Stomach smooth muscle (tissue), 2 donors: ENCODE measurements around the gene HS3ST1.
A peak's percentile ranks its signal among the peaks of the same experiment; 100 is the strongest.
"Not testable (repeated sequence)": the region's sequence is repeated elsewhere in the genome, so short reads cannot be mapped to it uniquely, and the experiment has no call there.

Source experiments
- H3K27ac ChIP-seq: one replicate; pipeline ENCODE4 v1.7.0; 2013; ENCODE audit warnings: mild to moderate bottlenecking, low read length, inconsistent platforms
- H3K27me3 ChIP-seq, 2 donors: one replicate each; pipeline ENCODE4 v1.7.0; 2013; ENCODE audit warnings: low read length in 2 of 2; ENCODE audit not compliant: insufficient read depth in 2 of 2, control insufficient read depth in 1 of 2
- H3K36me3 ChIP-seq, 2 donors: one replicate each; pipeline ENCODE4 v1.7.0; 2013; ENCODE audit warnings: low read length in 2 of 2; ENCODE audit not compliant: control insufficient read depth in 2 of 2, insufficient read depth in 2 of 2
- H3K4me1 ChIP-seq: one replicate; pipeline ENCODE4 v1.7.0; 2013; ENCODE audit warnings: low read length; ENCODE audit not compliant: control insufficient read depth, insufficient read depth
- H3K4me3 ChIP-seq, 2 donors: one replicate each; pipeline ENCODE4 v1.7.0; 2013; ENCODE audit warnings: low read length in 2 of 2
- H3K9ac ChIP-seq, 2 donors: one replicate each; pipeline ENCODE4 v1.7.0; 2013; ENCODE audit warnings: low read length in 2 of 2, mild to moderate bottlenecking in 1 of 2
- H3K9me3 ChIP-seq, 2 donors: one replicate each; pipeline ENCODE4 v1.7.0; 2013; ENCODE audit warnings: low read length in 2 of 2; ENCODE audit not compliant: control insufficient read depth in 2 of 2
- donor health status: healthy.
- donor health status: Pancreatic carcinoma.

The HS3ST1 gene

DNA sequence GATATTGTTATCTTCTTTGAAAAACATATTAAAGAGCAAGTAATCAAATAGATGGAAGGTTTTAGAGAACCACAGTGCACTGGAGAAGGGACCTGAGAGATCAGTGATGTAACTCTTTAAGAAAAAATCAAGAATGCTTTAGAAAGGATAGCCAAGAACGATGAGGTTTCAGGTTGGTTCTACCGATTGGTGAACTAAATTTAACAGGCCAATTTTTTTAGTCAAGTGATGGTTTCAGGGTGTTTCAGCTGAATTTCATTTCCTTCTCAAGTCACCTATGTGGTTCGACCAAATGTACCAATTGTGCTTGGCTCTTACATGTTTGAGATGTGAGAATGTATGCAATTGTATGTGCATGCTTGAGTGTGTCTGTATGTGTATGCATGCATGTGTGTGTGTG is 26.5 kb downstream of the HS3ST1 start:
- Histone ChIP-seq H3K27ac (no peak overlapping the region), H3K36me3 (peaks cover 0 to 5% of the 10 kb centered on the region in 2 donors), H3K27me3 (no peaks in the 10 kb centered on the region), H3K9ac (no peak overlapping the region), H3K9me3 (peaks cover 0 to 2% of the 10 kb centered on the region in 2 donors), H3K4me1 (no peaks in the 10 kb centered on the region), H3K4me3 (no peak overlapping the region)

DNA sequence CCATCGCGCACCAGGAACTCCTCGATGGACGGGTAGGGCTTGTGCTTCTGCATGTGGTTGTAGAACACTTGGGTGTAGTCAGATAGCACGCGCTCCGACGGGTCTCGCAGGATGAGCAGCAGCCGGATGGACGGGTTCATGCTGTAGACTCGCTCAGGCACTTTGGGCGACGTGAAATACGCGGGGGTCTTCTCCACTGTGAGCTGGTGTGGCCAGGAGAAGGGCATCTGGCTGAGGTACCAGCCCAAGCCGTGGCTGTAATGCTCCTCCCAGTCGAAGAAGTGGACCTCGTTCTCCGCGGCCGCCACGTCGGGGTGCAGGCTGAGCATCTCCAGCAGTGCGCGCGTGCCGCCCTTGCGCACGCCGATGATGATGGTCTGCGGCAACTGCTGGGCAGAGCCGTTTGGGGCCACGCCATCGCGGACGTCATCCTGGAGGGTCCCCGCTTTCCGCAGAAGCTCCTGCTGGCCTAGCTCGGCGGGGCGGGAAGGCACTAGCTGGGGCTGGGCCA is 29.2 kb downstream of the HS3ST1 start:
- Histone ChIP-seq H3K4me3 (no peak overlapping the region), H3K27me3 (no peaks in the 10 kb centered on the region), H3K9me3 (peaks cover 0 to 2% of the 10 kb centered on the region in 2 donors), H3K27ac (no peak overlapping the region), H3K36me3 (peaks cover 0 to 5% of the 10 kb centered on the region in 2 donors), H3K4me1 (no peaks in the 10 kb centered on the region), H3K9ac (no peak overlapping the region)

DNA sequence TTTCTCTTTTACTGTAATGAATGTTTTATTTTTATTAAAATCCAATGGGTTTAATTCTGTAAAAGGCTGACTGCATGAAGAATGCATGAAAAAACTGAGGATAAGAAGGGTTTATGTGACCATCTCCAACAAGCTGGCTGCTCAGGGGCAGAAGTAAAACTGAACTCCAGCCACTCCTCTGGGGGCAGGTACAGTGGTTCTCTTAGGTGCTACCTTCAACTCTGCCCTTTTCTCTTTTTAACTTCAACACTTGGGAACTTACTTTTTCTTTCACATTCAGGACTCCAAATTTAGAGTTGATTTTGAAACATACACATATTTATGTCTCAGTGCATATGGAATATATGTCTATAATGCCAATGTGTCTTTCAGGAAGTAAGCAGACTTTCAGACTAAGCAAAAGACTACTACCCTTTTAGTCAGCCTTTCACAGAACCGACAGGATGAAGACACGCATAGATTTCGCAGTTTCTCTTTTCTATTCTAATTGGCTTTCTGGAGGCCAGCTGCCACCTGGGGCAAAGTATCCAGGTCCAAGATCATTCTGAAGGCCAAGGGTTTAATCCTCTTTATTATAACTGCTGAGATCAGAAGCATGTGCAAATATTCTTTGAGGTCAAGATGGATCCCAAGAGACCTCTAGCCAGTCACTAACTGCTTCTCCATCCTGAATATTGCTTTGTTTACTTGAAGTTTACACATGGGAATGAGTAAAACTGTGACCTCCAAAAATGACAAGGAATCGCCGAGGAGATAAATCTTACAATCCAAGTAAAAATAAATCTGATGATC is 30.7 kb downstream of the HS3ST1 start:
- peaks cover 0 to 5% of the 10 kb centered on the region in 2 donors for H3K36me3 ChIP-seq
- H3K27ac ChIP-seq: no peak overlapping the region
- H3K9me3 ChIP-seq: peaks cover 0 to 2% of the 10 kb centered on the region in 2 donors
- no peak overlapping the region for H3K4me3 ChIP-seq
- H3K4me1 ChIP-seq: no peaks in the 10 kb centered on the region
- H3K9ac ChIP-seq: no peak overlapping the region
- H3K27me3 ChIP-seq: no peaks in the 10 kb centered on the region

DNA sequence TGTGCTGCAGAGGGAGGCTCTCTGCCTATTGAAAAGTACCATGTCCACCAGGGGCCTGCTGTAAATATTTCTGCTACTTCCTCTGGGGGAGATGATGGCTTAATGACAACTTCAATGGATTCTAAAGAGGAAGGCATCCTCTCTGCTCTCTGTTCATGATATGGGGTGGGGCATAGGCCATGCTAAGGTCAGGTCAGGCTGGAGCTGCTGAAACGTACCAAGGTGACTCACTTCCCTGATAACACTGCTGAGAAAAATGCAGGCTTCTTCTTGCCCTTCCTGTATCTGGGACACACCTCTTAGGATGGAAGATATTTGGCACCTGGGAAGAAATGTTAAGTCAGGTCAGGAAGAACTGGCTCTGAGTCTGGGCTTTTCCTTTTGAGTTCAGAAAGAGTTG is 31.5 kb downstream of the HS3ST1 start:
- peaks cover 0 to 5% of the 10 kb centered on the region in 2 donors for H3K36me3 ChIP-seq
- no peak overlapping the region for H3K27ac ChIP-seq
- no peaks in the 10 kb centered on the region for H3K27me3 ChIP-seq
- no peak overlapping the region for H3K4me3 ChIP-seq
- H3K9me3 ChIP-seq: peaks cover 0 to 2% of the 10 kb centered on the region in 2 donors
- no peaks in the 10 kb centered on the region for H3K4me1 ChIP-seq
- no peak overlapping the region for H3K9ac ChIP-seq

DNA sequence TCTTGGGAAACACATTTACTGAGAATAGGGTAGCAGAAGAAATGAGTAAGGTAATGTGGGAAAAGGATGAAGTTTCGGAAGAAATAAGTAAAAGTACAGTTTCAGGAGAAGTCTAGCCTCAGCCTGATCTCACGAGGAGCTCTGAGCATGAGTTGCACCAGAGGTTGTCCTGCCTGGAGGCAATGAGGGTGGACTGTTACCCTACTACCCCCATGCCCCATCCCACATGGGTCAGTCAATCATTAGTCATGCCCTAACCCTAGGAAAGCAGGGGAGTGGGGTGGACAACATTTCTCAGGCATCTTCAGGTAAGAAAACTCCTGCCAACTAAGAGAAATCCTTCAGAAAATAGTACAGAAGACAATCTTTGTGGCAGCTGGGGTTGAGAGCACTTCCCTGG is 35.1 kb downstream of the HS3ST1 start:
- no peak overlapping the region for H3K4me3 ChIP-seq
- no peaks in the 10 kb centered on the region for H3K4me1 ChIP-seq
- peaks cover 0 to 2% of the 10 kb centered on the region in 2 donors for H3K9me3 ChIP-seq
- H3K27ac ChIP-seq: no peak overlapping the region
- no peak overlapping the region for H3K9ac ChIP-seq
- no peaks in the 10 kb centered on the region for H3K36me3 ChIP-seq
- no peaks in the 10 kb centered on the region for H3K27me3 ChIP-seq

DNA sequence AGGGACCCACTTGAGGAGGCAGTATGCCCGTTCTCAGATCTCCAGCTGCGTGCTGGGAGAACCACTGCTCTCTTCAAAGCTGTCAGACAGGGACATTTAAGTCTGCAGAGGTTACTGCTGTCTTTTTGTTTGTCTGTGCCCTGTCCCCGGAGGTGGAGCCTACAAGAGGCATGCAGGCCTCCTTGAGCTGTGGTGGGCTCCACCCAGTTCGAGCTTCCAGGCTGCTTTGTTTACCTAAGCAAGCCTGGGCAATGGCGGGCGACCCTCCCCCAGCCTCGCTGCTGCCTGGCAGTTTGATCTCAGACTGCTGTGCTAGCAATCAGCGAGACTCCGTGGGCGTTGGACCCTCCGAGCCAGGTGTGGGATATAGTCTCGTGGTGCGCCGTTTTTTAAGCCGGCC is 44.6 kb downstream of the HS3ST1 start:
- not testable (repeated sequence) for H3K4me3 ChIP-seq, H3K36me3 ChIP-seq, H3K27me3 ChIP-seq, H3K4me1 ChIP-seq, H3K9me3 ChIP-seq, H3K9ac ChIP-seq, H3K27ac ChIP-seq

DNA sequence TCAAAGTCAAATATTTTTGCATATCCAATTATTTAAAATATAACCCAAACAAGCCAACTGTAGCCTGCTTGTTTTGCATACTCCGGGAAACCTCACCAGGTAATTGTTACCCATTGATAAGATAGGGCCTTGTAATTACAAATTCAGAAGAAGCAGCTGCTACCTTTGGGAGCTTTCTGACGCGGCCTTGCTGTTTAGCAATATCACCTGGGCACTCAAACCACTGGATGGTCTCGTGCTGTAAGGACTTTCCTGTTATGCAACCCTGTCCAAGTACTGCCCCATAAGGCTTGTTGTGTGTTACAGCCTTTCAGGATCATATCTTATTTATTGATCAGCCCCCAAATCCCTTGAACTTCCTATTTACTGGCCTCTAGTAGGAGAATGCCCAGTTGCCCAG is 52.1 kb downstream of the HS3ST1 start:
- Histone ChIP-seq H3K4me1 (no peaks in the 10 kb centered on the region), H3K27me3 (no peaks in the 10 kb centered on the region), H3K4me3 (no peak overlapping the region), H3K9ac (no peak overlapping the region), H3K36me3 (no peaks in the 10 kb centered on the region), H3K27ac (no peak overlapping the region), H3K9me3 (no peaks in the 10 kb centered on the region)

DNA sequence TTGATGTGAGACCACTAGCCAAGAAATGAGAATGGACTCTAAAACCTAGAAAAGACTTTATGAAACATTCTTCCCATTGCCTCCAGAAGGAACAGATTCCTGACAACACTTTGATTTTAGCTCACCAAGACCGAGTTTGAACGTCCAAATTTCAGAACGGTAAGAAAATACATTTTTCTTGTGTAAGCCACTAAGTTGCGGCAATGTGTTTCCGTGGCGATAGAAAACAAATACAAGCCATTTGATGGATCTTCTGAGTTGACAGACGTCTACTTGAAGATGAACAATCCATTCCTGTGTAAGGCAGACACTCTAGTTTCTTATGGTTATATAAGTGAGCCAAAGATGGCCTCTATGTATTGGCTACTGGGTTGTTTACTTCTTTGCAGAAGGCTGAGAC is 52.5 kb downstream of the HS3ST1 start:
- Histone ChIP-seq H3K27me3 (no peaks in the 10 kb centered on the region), H3K9me3 (no peaks in the 10 kb centered on the region), H3K27ac (no peak overlapping the region), H3K36me3 (no peaks in the 10 kb centered on the region), H3K4me3 (no peak overlapping the region), H3K9ac (no peak overlapping the region), H3K4me1 (no peaks in the 10 kb centered on the region)

DNA sequence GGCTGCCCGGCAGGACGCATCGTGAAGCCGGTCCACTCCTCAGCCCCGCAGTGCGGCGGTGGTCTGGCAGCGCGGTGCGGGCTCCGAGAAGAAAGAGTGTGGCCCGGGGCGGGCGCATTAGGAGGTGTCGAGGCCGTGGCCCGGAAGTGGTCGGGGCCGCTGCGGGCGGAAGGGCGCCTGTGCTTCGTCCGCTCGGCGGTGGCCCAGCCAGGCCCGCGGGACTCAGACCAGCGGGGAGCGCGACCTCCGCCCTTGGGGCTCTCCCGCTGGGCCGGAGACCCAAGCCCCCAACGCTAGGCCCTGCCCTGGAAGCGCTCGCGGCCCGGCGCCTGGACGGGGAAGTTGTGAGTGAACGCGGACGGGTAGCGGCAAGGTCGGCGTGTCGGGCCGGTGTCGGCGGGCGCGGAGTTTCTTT is 60.0 kb downstream of the HS3ST1 start:
- Histone ChIP-seq H3K27ac (no peak overlapping the region), H3K9me3 (no peaks in the 10 kb centered on the region), H3K27me3 (no peaks in the 10 kb centered on the region), H3K36me3 (no peaks in the 10 kb centered on the region), H3K4me1 (peaks cover 5% of the 10 kb centered on the region), H3K9ac (no peak overlapping the region), H3K4me3 (no peak overlapping the region)

DNA sequence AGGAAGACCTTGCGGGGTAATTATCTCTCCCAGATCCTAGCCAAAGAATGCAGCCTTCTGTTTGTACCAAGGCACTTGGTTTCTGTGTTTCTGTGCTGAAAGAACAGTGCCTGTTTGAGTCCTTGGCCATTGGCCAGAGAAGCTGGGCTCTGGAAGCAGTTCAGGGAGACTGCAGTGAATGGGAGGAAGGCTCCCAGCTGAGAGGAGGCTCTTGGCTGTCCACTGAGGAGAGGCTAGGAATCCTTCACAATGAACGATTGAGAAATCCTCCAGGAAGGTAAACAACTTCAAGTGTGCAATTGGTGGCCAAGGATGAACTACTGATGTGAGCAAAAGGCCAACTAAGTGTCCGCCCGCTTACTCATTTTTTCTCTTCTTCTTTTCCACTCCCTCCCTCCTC is 61.3 kb downstream of the HS3ST1 start:
- H3K9me3 ChIP-seq: no peaks in the 10 kb centered on the region
- peaks cover 5% of the 10 kb centered on the region for H3K4me1 ChIP-seq
- no peaks in the 10 kb centered on the region for H3K36me3 ChIP-seq
- peak overlapping the region in 1 of 2 donors; percentile 10 for H3K4me3 ChIP-seq
- H3K27ac ChIP-seq: no peak overlapping the region
- H3K9ac ChIP-seq: peak overlapping the region in 1 of 2 donors; percentile 21
- H3K27me3 ChIP-seq: no peaks in the 10 kb centered on the region

DNA sequence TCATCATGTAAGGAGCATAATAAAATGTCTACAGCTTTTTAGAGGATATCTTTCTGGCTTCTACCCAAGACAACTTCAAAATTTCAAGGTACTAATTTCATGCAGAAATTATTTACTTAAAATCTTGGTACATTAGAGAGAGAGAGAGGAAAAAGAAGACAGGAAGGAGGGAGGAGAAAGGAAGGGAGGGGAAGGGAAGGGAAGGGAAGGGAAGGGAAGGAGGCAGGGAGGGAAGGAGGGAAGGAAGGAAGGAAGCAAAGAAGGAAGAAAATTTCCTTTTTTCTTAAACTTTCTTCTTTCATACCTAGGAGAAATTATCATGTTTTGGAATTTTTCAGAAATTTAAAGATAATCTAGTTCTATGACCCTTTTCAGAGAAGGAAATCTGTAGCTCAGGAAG is 61.8 kb downstream of the HS3ST1 start:
- Histone ChIP-seq H3K36me3 (no peaks in the 10 kb centered on the region), H3K4me3 (peak overlapping the region in 1 of 2 donors; percentile 10), H3K9ac (no peak overlapping the region), H3K4me1 (peaks cover 5% of the 10 kb centered on the region), H3K9me3 (no peaks in the 10 kb centered on the region), H3K27me3 (no peaks in the 10 kb centered on the region), H3K27ac (no peak overlapping the region)
